ENCODE measurements around the gene COX14. TPM values are rescaled to one million over a fixed set of nuclear protein-coding genes. Genes with fewer than 3 reads are reported as not detected.

Gene COX14
- total RNA-seq, 4 donors from 2014 or later = 106 to 258 (median 118) TPM

GRCh38 chr12:50121641-50122040 is 9.6 kb downstream of the COX14 start:
- TF ChIP-seq CTCF (IDR thresholded peaks at IDR 0.05; ENCODE audit: low read depth) = no peak

- no peak for TF ChIP-seq CTCF (IDR thresholded peaks at IDR 0.05; ENCODE audit: low read depth)
Observed at GRCh38 chr12:50123203-50123602, 11.2 kb downstream of the COX14 start.

GRCh38 chr12:50127546-50127945 is 15.5 kb downstream of the COX14 start:
- no peak for TF ChIP-seq CTCF (IDR thresholded peaks at IDR 0.05; ENCODE audit: low read depth)

- no peak for TF ChIP-seq CTCF (IDR thresholded peaks at IDR 0.05; ENCODE audit: low read depth)
Observed at GRCh38 chr12:50129290-50129689, 17.3 kb downstream of the COX14 start.

- TF ChIP-seq CTCF (IDR thresholded peaks at IDR 0.05; ENCODE audit: low read depth) = no peak
Observed at GRCh38 chr12:50132505-50133135, 20.6 kb downstream of the COX14 start.

GRCh38 chr12:50142993-50143392 is 31.0 kb downstream of the COX14 start:
- no peak for TF ChIP-seq CTCF (IDR thresholded peaks at IDR 0.05; ENCODE audit: low read depth)

GRCh38 chr12:50145439-50145838 is 33.4 kb downstream of the COX14 start:
- no peak for TF ChIP-seq CTCF (IDR thresholded peaks at IDR 0.05; ENCODE audit: low read depth)

Measured in subcutaneous adipose tissue (tissue), 4 donors.